HEK293 (cell line): ENCODE measurements around the gene LCN1.

Source experiments
- KLF9 ChIP-seq: fragments of 450-650 bp; formaldehyde crosslinking; IDR thresholded peaks from 2 replicates; pipeline ENCODE4 v1.5.1; 2016; ENCODE audit warnings: missing biosample characterization, missing genetic modification characterization, low read depth
- MZF1 ChIP-seq: fragments of 450-650 bp; formaldehyde crosslinking; IDR thresholded peaks from 2 replicates; pipeline ENCODE4 v1.5.1; 2017; ENCODE audit warnings: missing biosample characterization, missing genetic modification characterization, borderline replicate concordance
- SCRT2 ChIP-seq: fragments of 450-650 bp; formaldehyde crosslinking; IDR thresholded peaks from 2 replicates; pipeline ENCODE4 v1.5.1; 2016; ENCODE audit warnings: missing biosample characterization, missing genetic modification characterization
- ZBTB26 ChIP-seq: fragments of 450-650 bp; formaldehyde crosslinking; optimal IDR thresholded peaks from 2 replicates; pipeline ENCODE3; 2016; ENCODE audit warnings: missing biosample characterization, mild to moderate bottlenecking, missing genetic modification characterization
- ZNF10 ChIP-seq: fragments of 450-650 bp; formaldehyde crosslinking; IDR thresholded peaks from 2 replicates; pipeline ENCODE4 v1.5.1; 2017; ENCODE audit warnings: missing biosample characterization, missing genetic modification characterization
- ZNF112 ChIP-seq: fragments of 450-650 bp; formaldehyde crosslinking; IDR thresholded peaks from 2 replicates; pipeline ENCODE4 v1.5.0; 2017; ENCODE audit warnings: missing biosample characterization, missing genetic modification characterization
- ZNF157 ChIP-seq: fragments of 450-650 bp; formaldehyde crosslinking; IDR thresholded peaks from 2 replicates; pipeline ENCODE4 v1.5.1; 2016; ENCODE audit warnings: missing biosample characterization, missing genetic modification characterization
- ZNF341 ChIP-seq: fragments of 450-650 bp; formaldehyde crosslinking; IDR thresholded peaks from 2 replicates; pipeline ENCODE4; 2016; ENCODE audit warnings: low read depth, missing biosample characterization, missing genetic modification characterization
- ZNF555 ChIP-seq: fragments of 450-650 bp; formaldehyde crosslinking; conservative IDR thresholded peaks from 2 replicates; pipeline ENCODE4 v1.5.1; 2017; ENCODE audit warnings: missing biosample characterization, mild to moderate bottlenecking, missing genetic modification characterization, inconsistent platforms
- ZNF610 ChIP-seq: fragments of 450-650 bp; formaldehyde crosslinking; IDR thresholded peaks from 2 replicates; pipeline ENCODE4 v1.5.1; 2016; ENCODE audit warnings: missing biosample characterization, missing genetic modification characterization, borderline replicate concordance
- ZNF664 ChIP-seq: fragments of 450-650 bp; formaldehyde crosslinking; IDR thresholded peaks from 2 replicates; pipeline ENCODE4 v1.5.1; 2016; ENCODE audit warnings: missing biosample characterization, missing genetic modification characterization
- ZNF692 ChIP-seq: fragments of 450-650 bp; formaldehyde crosslinking; IDR thresholded peaks from 2 replicates; pipeline ENCODE4 v1.5.1; 2016; ENCODE audit warnings: missing biosample characterization, missing genetic modification characterization
- TF ChIP-seq, protein P1 (sequence below): fragments of 450-650 bp; formaldehyde crosslinking; IDR thresholded peaks from 2 replicates; pipeline ENCODE4 v1.5.1; 2016; ENCODE audit warnings: missing biosample characterization, missing genetic modification characterization
- TF ChIP-seq, protein P2 (sequence below): fragments of 450-650 bp; formaldehyde crosslinking; IDR thresholded peaks from 2 replicates; pipeline ENCODE4 v1.5.1; 2016; ENCODE audit warnings: missing biosample characterization, missing genetic modification characterization
- TF ChIP-seq, protein P3 (sequence below): fragments of 450-650 bp; formaldehyde crosslinking; IDR thresholded peaks from 2 replicates; pipeline ENCODE4 v1.5.1; 2016; ENCODE audit warnings: missing biosample characterization, missing genetic modification characterization

The LCN1 gene

DNA sequence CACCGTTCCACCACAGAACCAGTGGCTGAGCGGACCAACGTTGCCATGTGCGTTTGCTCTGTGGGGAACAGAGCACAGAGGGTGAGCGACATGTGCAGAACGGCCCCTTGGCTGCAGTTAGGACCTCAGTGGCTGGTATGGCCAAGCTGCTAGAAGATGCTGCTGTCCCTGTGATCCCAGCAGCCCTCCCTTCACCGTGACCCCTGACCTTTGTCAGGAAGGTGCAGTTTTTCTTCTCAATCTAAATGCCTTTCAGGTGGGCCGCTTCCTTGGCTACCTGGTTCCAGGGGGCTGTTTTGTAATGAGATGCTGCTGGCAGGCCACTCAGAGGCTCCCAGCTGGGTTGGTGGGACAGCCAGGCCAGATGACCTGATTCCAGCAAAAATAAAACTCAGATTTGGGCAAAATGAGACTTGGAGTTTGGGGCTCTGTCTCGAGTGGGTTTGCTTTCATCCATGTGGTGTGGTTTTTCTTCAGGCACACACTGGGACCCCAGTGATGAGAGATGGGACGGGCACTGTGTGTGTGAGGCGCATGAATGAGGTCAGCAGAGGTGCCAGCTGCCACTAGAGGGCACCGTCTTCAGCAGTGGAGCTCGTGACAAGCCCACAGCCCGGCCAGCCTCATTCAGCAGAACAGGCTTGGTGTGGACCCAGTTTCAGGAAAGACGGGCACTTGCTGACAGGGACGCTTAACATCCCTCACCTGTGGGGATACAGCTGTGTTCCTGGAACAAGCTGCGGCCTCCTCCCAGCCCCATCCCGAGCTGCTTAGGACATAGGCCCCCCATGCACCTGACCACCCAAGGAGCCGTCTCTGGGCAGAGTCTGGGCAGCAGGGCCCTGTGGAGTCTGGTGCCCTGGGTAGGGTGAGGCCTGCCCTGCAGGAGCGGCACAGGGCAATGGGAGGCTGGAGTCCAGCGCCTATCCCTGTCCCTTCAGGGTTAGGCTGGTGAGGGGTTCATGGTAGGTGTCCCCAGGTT is 16.7 kb upstream of the LCN1 start (continued):
- TF ChIP-seq, protein P1, sequence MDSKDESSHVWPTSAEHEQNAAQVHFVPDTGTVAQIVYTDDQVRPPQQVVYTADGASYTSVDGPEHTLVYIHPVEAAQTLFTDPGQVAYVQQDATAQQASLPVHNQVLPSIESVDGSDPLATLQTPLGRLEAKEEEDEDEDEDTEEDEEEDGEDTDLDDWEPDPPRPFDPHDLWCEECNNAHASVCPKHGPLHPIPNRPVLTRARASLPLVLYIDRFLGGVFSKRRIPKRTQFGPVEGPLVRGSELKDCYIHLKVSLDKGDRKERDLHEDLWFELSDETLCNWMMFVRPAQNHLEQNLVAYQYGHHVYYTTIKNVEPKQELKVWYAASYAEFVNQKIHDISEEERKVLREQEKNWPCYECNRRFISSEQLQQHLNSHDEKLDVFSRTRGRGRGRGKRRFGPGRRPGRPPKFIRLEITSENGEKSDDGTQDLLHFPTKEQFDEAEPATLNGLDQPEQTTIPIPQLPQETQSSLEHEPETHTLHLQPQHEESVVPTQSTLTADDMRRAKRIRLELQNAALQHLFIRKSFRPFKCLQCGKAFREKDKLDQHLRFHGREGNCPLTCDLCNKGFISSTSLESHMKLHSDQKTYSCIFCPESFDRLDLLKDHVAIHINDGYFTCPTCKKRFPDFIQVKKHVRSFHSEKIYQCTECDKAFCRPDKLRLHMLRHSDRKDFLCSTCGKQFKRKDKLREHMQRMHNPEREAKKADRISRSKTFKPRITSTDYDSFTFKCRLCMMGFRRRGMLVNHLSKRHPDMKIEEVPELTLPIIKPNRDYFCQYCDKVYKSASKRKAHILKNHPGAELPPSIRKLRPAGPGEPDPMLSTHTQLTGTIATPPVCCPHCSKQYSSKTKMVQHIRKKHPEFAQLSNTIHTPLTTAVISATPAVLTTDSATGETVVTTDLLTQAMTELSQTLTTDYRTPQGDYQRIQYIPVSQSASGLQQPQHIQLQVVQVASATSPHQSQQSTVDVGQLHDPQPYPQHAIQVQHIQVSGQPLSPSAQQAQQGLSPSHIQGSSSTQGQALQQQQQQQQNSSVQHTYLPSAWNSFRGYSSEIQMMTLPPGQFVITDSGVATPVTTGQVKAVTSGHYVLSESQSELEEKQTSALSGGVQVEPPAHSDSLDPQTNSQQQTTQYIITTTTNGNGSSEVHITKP (tag by site-specific recombination), result no peak
- TF ChIP-seq ZNF692 (tag by site-specific recombination), result no peak
- no peak for TF ChIP-seq ZNF555 (tag by site-specific recombination)
- TF ChIP-seq ZNF157 (tag by site-specific recombination), result no peak
- TF ChIP-seq KLF9, result no peak
- TF ChIP-seq ZNF610, result no peak
- TF ChIP-seq ZNF664 (tag by site-specific recombination), result no peak
- TF ChIP-seq ZNF112, result no peak
- TF ChIP-seq ZNF341 (tag by site-specific recombination), result 0 out of 2 replicates have a peak, but pooled peaks have one; percentile 17
- TF ChIP-seq, protein P2, sequence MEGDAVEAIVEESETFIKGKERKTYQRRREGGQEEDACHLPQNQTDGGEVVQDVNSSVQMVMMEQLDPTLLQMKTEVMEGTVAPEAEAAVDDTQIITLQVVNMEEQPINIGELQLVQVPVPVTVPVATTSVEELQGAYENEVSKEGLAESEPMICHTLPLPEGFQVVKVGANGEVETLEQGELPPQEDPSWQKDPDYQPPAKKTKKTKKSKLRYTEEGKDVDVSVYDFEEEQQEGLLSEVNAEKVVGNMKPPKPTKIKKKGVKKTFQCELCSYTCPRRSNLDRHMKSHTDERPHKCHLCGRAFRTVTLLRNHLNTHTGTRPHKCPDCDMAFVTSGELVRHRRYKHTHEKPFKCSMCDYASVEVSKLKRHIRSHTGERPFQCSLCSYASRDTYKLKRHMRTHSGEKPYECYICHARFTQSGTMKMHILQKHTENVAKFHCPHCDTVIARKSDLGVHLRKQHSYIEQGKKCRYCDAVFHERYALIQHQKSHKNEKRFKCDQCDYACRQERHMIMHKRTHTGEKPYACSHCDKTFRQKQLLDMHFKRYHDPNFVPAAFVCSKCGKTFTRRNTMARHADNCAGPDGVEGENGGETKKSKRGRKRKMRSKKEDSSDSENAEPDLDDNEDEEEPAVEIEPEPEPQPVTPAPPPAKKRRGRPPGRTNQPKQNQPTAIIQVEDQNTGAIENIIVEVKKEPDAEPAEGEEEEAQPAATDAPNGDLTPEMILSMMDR (tag by site-specific recombination), result peak; percentile 74
- no peak for TF ChIP-seq MZF1 (tag by site-specific recombination)
- TF ChIP-seq, protein P3, sequence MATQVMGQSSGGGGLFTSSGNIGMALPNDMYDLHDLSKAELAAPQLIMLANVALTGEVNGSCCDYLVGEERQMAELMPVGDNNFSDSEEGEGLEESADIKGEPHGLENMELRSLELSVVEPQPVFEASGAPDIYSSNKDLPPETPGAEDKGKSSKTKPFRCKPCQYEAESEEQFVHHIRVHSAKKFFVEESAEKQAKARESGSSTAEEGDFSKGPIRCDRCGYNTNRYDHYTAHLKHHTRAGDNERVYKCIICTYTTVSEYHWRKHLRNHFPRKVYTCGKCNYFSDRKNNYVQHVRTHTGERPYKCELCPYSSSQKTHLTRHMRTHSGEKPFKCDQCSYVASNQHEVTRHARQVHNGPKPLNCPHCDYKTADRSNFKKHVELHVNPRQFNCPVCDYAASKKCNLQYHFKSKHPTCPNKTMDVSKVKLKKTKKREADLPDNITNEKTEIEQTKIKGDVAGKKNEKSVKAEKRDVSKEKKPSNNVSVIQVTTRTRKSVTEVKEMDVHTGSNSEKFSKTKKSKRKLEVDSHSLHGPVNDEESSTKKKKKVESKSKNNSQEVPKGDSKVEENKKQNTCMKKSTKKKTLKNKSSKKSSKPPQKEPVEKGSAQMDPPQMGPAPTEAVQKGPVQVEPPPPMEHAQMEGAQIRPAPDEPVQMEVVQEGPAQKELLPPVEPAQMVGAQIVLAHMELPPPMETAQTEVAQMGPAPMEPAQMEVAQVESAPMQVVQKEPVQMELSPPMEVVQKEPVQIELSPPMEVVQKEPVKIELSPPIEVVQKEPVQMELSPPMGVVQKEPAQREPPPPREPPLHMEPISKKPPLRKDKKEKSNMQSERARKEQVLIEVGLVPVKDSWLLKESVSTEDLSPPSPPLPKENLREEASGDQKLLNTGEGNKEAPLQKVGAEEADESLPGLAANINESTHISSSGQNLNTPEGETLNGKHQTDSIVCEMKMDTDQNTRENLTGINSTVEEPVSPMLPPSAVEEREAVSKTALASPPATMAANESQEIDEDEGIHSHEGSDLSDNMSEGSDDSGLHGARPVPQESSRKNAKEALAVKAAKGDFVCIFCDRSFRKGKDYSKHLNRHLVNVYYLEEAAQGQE, result no peak
- peak; percentile 5 for TF ChIP-seq ZBTB26 (tag by site-specific recombination)
- no peak for TF ChIP-seq ZNF10
- TF ChIP-seq SCRT2, result no peak
